ENCODE measurements around the gene VPS9D1. TPM values are rescaled to one million over a fixed set of nuclear protein-coding genes. Genes with fewer than 3 reads are reported as not detected.
A peak's percentile ranks its signal among the peaks of the same experiment; 100 is the strongest.
"Not testable (repeated sequence)": the region's sequence is repeated elsewhere in the genome, so short reads cannot be mapped to it uniquely, and the experiment has no call there.

Gene VPS9D1
- total RNA-seq, 1 experiment from 2014 or later = 12.0 TPM

GRCh38 chr16:89695086-89695874 lies 25.4 kb downstream of the VPS9D1 start:
- no peak for DNase-seq (ENCODE audit: low spot score)

DNA sequence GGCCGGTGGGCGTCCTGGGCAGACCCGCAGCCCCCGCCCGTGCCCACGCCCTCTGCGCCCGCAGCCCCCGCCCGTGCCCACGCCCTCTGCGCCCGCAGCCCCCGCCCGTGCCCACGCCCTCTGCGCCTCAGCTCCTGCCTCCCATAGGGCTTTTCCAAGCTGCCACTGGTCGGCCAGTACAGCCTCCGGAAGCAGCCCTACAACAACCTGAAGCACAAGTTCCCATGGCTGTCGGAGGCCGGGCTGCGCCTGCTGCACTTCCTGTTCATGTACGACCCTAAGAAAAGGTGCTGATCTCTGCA lies 26.0 kb downstream of the VPS9D1 start:
- not testable (repeated sequence) for DNase-seq (ENCODE audit: low spot score)

DNA sequence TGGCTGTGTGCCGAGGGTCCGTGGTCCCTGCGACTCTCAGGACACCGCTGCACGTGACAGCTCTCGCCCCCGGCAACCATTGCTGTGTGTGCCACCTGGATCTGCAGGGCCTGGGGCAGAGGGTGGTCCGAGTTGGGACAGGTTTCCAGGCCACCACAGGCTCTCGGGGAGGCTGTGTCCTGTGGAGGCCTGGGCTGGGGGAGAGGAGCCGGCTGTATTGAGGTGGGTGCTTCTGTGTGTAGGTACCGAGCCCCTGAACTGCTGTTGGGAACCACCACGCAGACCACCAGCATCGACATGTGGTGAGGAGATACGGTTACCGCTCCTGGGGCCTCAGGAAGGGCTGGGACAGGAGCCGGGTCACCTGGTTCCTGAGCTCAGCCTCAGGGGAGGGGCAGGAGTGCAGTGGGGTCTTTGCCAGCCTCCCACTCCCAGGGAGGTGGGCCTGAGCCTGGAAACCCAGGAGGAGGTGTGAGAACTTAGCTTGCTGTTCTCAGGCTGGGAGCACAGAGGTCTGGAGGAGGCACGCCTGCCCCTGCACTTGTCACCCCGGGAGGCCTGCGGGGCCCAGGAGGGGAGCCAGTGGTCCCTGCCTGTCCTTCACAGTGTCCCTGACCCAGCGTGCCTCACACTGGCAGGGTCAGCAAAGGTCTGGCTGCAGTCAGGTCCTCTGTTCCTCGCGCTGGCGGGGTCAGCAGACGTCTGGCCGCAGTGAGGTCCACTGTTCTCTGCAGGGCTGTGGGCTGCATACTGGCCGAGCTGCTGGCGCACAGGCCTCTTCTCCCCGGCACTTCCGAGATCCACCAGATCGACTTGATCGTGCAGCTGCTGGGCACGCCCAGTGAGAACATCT lies 26.5 kb downstream of the VPS9D1 start:
- no peak for DNase-seq (ENCODE audit: low spot score)

DNA sequence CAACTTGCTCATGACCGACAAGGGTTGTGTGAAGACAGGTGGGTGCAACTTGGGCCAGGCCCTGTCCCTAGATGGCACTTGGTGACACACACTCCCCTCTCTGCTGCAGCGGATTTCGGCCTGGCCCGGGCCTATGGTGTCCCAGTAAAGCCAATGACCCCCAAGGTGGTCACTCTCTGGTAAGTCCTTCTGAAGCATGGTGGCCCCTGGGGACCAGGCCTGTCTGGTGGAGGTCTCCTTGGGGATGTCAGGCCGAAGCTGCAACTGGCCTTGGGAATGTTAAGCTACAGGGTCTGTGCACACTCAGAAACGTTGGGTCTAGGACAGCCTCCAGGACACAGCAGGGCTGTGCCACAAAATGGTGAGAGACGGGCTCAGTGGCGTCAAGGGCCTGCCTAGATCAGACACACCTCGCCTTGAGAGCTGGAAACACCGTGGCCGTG lies 27.4 kb downstream of the VPS9D1 start:
- no peak for DNase-seq (ENCODE audit: low spot score)

DNA sequence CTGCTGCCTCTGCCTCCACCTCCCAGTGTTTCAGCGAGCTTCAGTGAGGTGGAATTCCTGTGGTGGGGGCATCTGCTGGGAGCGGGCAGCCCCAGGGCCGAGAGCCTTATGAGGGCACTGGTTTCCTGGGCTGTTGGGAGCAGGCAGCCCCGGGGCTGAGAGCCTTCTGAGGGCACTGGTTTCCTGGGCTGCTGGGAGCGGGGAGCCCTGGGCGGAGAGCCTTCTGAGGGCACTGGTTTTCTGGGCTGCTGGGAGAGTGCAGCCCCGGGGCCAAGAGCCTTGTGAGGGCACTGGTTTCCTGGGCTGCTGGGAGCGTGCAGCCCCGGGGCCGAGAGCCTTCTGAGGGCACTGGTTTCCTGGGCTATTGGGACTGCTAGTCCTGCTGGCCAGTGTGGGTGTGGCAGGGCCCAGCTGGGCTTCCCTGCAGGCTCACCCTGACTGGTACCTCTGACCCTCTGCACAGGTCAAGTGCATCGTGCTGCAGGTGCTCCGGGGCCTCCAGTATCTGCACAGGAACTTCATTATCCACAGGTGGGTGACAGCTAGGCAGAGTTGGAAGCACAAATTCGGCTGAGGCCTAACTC lies 28.6 kb downstream of the VPS9D1 start:
- no peak for DNase-seq (ENCODE audit: low spot score)

DNA sequence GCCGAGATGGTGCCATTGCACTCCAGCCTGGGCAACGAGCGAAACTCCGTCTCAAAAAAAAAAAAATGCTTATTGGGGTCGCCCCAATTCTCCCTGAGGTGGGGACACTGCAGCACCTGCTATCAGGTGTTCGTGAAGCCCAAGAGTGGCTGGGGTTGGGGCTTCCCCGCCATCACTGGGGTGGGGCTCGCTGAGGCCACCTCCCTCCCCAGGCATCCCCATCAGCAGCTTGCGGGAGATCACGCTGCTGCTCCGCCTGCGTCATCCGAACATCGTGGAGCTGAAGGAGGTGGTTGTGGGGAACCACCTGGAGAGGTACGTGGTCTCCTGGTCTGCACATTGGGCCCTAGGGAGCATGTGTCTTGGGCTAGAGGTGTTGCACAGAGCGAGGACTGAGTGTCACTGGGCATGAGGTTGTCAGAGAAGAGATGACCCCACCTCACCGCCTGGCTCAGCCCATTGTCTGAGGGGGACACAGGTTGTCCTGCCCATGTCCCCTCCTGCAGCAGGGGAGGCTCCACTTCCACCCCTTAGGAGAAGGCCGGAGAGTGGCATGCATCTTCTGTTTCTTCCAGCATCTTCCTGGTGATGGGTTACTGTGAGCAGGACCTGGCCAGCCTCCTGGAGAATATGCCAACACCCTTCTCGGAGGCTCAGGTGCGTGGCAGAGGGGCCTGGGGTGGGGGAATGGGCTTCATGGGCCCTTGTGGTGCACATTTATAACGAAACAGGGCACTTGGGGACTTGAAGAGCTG lies 29.3 kb downstream of the VPS9D1 start:
- DNase-seq (ENCODE audit: low spot score) = no peak

GRCh38 chr16:89690392-89690901 lies 30.3 kb downstream of the VPS9D1 start:
- no peak for DNase-seq (ENCODE audit: low spot score)

DNA sequence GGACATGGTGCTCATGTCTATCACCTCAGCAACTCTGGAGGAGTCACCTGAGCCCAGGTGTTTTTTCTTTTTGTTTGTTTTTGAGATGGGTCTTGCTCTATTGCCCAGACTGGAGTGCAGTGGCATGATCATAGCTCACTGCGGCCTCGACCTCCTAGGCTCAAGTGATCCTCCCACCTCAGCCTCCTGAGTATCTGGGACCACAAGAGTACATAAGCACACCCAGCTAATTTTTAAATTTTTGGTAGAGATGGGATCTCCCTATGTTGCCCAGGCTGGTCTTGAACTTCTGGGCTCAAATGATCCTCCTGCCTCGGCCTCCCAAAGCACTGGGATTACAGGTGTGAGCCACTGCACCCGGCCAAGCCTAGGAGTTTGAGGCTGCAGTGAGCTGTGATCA lies 31.1 kb downstream of the VPS9D1 start:
- DNase-seq (ENCODE audit: low spot score) = not testable (repeated sequence)

DNA sequence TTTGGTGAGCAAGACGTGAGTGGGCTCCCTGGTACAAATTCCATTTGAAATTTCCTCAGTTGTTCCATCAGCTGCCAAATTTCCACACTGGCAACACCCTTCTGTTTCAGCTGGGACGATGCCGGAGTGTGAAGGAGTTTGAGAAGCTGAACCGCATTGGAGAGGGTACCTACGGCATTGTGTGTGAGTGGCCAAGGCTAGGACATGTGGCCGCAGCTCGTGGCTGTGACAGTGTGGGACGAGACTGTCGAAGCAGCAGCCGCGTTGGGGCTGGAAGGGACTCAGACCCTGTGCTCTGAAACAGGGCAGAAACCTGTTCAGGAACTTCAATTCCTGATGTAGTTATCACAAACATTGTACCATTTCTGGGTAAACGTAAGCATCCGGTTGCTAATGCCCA lies 31.6 kb downstream of the VPS9D1 start:
- no peak for DNase-seq (ENCODE audit: low spot score)

DNA sequence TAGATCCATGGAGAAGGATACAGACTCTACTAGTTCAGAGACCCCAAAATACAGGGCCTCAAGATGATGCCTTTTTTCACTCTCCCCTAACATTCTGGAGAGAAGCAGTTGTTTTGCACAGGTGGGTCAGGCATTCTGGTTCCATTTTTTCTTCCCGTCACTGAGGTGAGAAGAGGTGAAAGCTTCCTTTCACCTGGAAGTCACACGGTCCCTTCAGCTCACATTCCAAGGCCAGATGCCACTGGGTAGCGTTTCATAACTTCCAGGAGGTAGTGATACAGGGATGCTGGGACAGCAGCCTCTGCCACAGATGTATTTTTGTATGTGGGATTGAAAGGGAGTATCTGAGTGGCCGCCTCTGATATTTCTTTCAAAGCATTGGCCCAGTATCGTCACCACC lies 32.3 kb downstream of the VPS9D1 start:
- no peak for DNase-seq (ENCODE audit: low spot score)

DNA sequence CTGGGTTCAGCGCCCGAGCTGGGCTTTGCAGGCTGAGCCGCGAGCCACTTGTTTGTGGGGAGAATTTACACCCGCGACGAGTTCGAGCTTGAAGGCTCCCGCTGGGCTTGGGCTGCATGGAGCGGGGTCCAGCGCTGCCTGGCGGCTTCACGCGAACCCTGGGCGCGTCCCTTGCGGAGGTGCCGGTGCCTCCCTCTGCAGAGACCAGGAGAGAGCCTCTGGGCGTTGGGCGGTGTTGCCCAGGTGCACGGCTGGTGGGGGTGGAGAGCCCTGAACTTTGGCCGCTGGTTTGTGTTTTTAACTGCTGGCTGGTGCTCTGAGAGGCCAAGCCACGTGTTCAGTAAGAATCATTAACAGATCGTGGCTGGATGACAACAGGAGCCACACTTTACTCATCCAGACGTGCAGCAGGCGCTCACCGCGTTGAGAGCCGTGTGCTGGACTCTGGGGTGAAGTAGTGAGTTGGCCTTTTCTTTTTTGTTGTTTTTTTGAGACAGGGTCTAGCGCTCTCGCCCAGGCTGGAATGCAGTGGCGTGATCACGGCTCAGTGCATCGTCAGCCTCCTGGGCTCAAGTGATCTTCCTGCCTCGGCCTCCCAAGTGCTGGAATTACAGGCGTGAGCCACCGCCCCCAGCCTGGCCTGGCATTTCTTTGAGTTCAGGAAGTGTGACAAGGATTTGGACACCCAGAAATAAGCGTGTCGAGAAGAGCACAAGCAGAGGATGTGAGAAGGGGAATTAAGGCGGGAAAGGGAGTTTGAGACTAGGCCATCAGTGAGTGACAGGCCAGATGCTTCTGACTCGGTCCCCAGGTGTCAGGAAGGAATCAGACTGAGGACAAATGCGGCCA lies 33.4 kb downstream of the VPS9D1 start:
- DNase-seq (ENCODE audit: low spot score) = peak; percentile 40

- peak; percentile 77 for DNase-seq (ENCODE audit: low spot score)
Measured at GRCh38 chr16:89686520-89687091, 34.1 kb downstream of the VPS9D1 start, which contains the start of gene CDK10. Gene CDK10, plus strand, starts transcription at chr16:89686689. Its CDS starts 22 bp downstream, at chr16:89686711.

GRCh38 chr16:89685916-89686315 lies 34.8 kb downstream of the VPS9D1 start:
- no peak for DNase-seq (ENCODE audit: low spot score)

DNA sequence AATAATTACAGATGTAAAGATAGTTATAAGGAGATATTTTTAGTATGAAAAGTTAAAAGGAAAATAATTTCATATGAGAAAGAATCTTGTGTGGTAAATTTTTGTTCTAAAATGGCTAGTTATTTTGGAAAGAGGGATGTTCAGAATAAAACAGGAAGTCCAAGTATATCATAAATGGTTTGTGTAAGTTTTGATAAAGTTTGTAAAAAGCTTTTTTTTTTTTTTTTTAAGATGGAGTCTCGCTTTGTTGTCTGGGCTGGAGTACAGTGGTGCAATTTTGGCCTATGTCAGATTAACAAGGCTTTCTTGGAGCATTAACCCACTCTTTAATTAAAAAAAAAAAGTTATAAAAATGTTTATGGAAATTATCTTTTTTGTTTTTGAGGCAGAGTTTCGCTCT lies 42.4 kb downstream of the VPS9D1 start:
- no peak for DNase-seq (ENCODE audit: low spot score)

DNA sequence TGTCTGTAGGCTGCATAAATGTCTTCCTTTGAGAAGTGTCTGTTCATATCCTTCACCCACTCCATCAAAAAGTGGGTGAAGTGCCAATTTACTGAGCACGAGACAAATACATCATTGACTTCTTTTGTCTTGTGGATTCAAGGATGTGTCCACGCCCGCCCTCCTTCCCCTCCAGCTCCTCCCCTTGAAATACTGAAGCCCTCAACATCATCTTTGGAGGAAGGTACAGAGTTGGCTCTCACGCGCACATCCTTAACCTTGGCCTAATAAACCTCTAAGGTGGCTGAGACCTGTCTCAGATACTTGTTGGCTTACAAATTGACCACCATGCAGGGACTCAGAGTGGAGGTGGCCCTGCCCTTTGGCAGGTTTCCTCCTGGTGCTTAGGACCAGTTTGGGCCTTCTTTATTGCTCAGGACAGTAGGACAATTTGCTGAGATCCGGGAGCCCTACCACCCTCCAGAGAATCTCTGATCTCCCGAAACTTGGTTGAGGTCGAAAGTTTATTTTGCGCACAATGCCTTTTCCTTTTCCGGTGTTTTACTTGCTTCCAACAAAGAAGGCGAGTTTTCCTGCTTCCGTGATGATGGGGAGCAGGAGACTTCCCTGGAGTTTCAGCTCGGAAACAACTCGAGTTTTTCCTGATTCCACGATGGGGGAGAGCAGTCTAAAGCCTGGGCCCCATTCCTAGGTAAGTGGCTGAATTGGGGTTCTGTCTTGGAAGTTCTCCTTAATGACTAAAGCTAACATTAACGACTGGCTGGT lies 48.3 kb downstream of the VPS9D1 start:
- DNase-seq (ENCODE audit: low spot score) = no peak

DNA sequence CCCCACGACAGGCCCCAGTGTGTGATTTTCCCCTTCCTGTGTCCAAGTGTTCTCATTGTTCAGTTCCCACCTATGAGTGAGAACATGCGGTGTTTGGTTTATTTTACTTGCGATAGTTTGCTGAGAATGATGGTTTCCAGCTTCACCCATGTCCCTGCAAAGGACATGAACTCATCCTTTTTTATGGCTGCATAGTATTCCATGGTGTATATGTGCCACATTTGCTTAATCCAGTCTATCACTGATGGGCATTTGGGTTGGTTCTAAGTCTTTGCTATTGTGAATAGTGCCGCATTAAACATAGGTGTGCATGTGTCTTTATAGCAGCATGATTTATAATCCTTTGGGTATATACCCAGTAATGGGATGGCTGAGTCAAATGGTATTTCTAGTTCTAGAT lies 49.1 kb downstream of the VPS9D1 start:
- not testable (repeated sequence) for DNase-seq (ENCODE audit: low spot score)

- peak; percentile 49 for DNase-seq (ENCODE audit: low spot score)
Measured at GRCh38 chr16:89670496-89671431, 49.9 kb downstream of the VPS9D1 start.

- DNase-seq (ENCODE audit: low spot score) = no peak
Measured at GRCh38 chr16:89669755-89670154, 50.9 kb downstream of the VPS9D1 start.
